Loucy (cell line): ENCODE measurements around the gene RWDD1.

Experiments
- H2AFZ ChIP-seq: fragments of 200-600 bp; sonication (generic); 2 replicates; pipeline ENCODE4 v1.6.0; 2016; ENCODE audit warnings: antibody characterized with exemption, mild to moderate bottlenecking, low read length, moderate library complexity
- H3F3A ChIP-seq: fragments of 200-600 bp; 2 replicates; pipeline ENCODE4 v1.6.0; 2016; ENCODE audit warnings: antibody characterized with exemption, low read depth, mild to moderate bottlenecking
- H3K27me3 ChIP-seq: fragments of 200-600 bp; sonication (generic); 2 replicates; pipeline ENCODE4 v1.6.1; 2014; ENCODE audit warnings: low read length, mild to moderate bottlenecking; ENCODE audit not compliant: insufficient read depth, poor library complexity, severe bottlenecking
- H3K36me3 ChIP-seq: fragments of 200-600 bp; sonication (generic); 2 replicates; pipeline ENCODE4 v1.6.1; 2016; ENCODE audit warnings: low read length; ENCODE audit not compliant: insufficient read depth
- H3K4me1 ChIP-seq: fragments of 200-600 bp; sonication (generic); 2 replicates; pipeline ENCODE4 v1.5.1; 2014; ENCODE audit warnings: low read length, mild to moderate bottlenecking; ENCODE audit not compliant: insufficient read depth, poor library complexity, severe bottlenecking
- H3K4me2 ChIP-seq: fragments of 200-600 bp; sonication (generic); 2 replicates; pipeline ENCODE4 v1.6.0; 2014; ENCODE audit warnings: antibody characterized with exemption, low read length, low read depth, mild to moderate bottlenecking; ENCODE audit not compliant: poor library complexity, severe bottlenecking
- H3K4me3 ChIP-seq: fragments of 200-600 bp; sonication (generic); 2 replicates; pipeline ENCODE4 v1.5.1; 2014; ENCODE audit warnings: low read length, mild to moderate bottlenecking, mixed read lengths; ENCODE audit not compliant: poor library complexity, severe bottlenecking
- H3K79me2 ChIP-seq: fragments of 200-600 bp; sonication (generic); 2 replicates; pipeline ENCODE4 v1.6.1; 2014; ENCODE audit warnings: low read length; ENCODE audit not compliant: insufficient read depth
- H3K9ac ChIP-seq: fragments of 200-600 bp; sonication (generic); 2 replicates; pipeline ENCODE4 v1.6.0; 2014; ENCODE audit warnings: mild to moderate bottlenecking, low read depth, low read length, moderate library complexity; ENCODE audit not compliant: poor library complexity, severe bottlenecking
- H3K9me2 ChIP-seq: fragments of 200-600 bp; sonication (generic); replicated peaks from 2 replicates; pipeline ENCODE4 v1.6.1; 2016; ENCODE audit warnings: low read depth, low read length, mixed read lengths
- H3K9me3 ChIP-seq: fragments of 200-600 bp; sonication (generic); 2 replicates; pipeline ENCODE4 v1.6.1; 2014; ENCODE audit warnings: mild to moderate bottlenecking, antibody characterized with exemption, low read length, low read depth; ENCODE audit not compliant: insufficient read depth
- H4K20me1 ChIP-seq: fragments of 200-600 bp; sonication (generic); 2 replicates; pipeline ENCODE4 v1.6.0; 2014; ENCODE audit warnings: antibody characterized with exemption, low read length, mild to moderate bottlenecking; ENCODE audit not compliant: insufficient read depth, poor library complexity, severe bottlenecking
- EZH2phosphoT487 ChIP-seq: fragments of 200-600 bp; IDR thresholded peaks from 2 replicates; pipeline ENCODE4 v1.6.1; 2018; ENCODE audit warnings: antibody characterized with exemption, mild to moderate bottlenecking, moderate library complexity, borderline replicate concordance
- TF ChIP-seq, protein P1 (sequence below): fragments of 200-600 bp; sonication (generic); conservative IDR thresholded peaks from 2 replicates; pipeline ENCODE4 v1.5.1; 2014; ENCODE audit warnings: mild to moderate bottlenecking, antibody characterized with exemption, low read length

RWDD1 gene

GRCh38 chr6:116605935-116606334 lies 34.6 kb downstream of the RWDD1 start:
- TF ChIP-seq, protein P1, sequence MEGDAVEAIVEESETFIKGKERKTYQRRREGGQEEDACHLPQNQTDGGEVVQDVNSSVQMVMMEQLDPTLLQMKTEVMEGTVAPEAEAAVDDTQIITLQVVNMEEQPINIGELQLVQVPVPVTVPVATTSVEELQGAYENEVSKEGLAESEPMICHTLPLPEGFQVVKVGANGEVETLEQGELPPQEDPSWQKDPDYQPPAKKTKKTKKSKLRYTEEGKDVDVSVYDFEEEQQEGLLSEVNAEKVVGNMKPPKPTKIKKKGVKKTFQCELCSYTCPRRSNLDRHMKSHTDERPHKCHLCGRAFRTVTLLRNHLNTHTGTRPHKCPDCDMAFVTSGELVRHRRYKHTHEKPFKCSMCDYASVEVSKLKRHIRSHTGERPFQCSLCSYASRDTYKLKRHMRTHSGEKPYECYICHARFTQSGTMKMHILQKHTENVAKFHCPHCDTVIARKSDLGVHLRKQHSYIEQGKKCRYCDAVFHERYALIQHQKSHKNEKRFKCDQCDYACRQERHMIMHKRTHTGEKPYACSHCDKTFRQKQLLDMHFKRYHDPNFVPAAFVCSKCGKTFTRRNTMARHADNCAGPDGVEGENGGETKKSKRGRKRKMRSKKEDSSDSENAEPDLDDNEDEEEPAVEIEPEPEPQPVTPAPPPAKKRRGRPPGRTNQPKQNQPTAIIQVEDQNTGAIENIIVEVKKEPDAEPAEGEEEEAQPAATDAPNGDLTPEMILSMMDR = no peak
- TF ChIP-seq EZH2phosphoT487 = no peak
- Histone ChIP-seq H3K4me1 (no peaks in the 10 kb centered on the region), H3F3A (no peaks in the 10 kb centered on the region), H3K9me2 (no peaks in the 10 kb centered on the region), H3K4me3 (no peak overlapping the region), H3K9me3 (no peaks in the 10 kb centered on the region), H3K36me3 (no peaks in the 10 kb centered on the region), H2AFZ (no peak overlapping the region), H3K4me2 (no peak overlapping the region), H3K9ac (no peak overlapping the region), H3K27me3 (no peaks in the 10 kb centered on the region), H3K79me2 (no peaks in the 10 kb centered on the region), H4K20me1 (no peaks in the 10 kb centered on the region)

- Histone ChIP-seq H3K4me3 (no peak overlapping the region), H3K79me2 (no peaks in the 10 kb centered on the region), H3K9ac (no peak overlapping the region), H3F3A (no peaks in the 10 kb centered on the region), H2AFZ (no peak overlapping the region), H3K36me3 (no peaks in the 10 kb centered on the region), H3K4me1 (peaks cover 5% of the 10 kb centered on the region), H3K9me3 (no peaks in the 10 kb centered on the region), H3K4me2 (no peak overlapping the region), H3K9me2 (no peaks in the 10 kb centered on the region), H4K20me1 (no peaks in the 10 kb centered on the region), H3K27me3 (no peaks in the 10 kb centered on the region)
- TF ChIP-seq EZH2phosphoT487 = no peak
- TF ChIP-seq, protein P1 = no peak
These were observed 39.8 kb downstream of the RWDD1 start for GRCh38 chr6:116611056-116611455.

- Histone ChIP-seq H3K4me3 (peak within 1 kb of the TSS; percentile 92), H3K9me3 (no peaks in the 10 kb centered on the region), H3K27me3 (no peaks in the 10 kb centered on the region), H3K79me2 (no peaks in the 10 kb centered on the region), H4K20me1 (no peaks in the 10 kb centered on the region), H3K4me1 (peaks cover 14% of the 10 kb centered on the region), H3K36me3 (no peaks in the 10 kb centered on the region), H3K4me2 (peak within 1 kb of the TSS; percentile 90), H2AFZ (peak within 1 kb of the TSS; percentile 97), H3K9ac (peak within 1 kb of the TSS; percentile 69), H3F3A (no peaks in the 10 kb centered on the region), H3K9me2 (no peaks in the 10 kb centered on the region)
- TF ChIP-seq, protein P1 = peak; percentile 25; the same call in 1 of the 2 replicates
- TF ChIP-seq EZH2phosphoT487 = no peak
These were observed 44.8 kb downstream of the RWDD1 start, which contains the start of gene RSPH4A for GRCh38 chr6:116615937-116616736. Gene RSPH4A, plus strand, starts transcription at chr6:116616479. Its CDS starts 145 bp downstream, at chr6:116616624.
